Large intestine (tissue), 3 donors: ENCODE results near the gene MRFAP1. TPM values are rescaled to one million over a fixed set of nuclear protein-coding genes. Genes with fewer than 3 reads are reported as not detected.

Experiments used
- DNase-seq, 2 donors: peaks; one replicate each; pipeline versions ENCODE4 v3.0.0 to v3.0.0-alpha.2; 2013
- H3K27ac ChIP-seq: one replicate; pipeline ENCODE4 v1.5.1; 2013; ENCODE audit warnings: low read length
- H3K27me3 ChIP-seq: 2 replicates; pipeline ENCODE4 v1.6.1; 2013; ENCODE audit warnings: low read length; ENCODE audit not compliant: control insufficient read depth, insufficient read depth
- H3K36me3 ChIP-seq: 2 replicates; pipeline ENCODE4 v1.6.1; 2013; ENCODE audit warnings: low read length; ENCODE audit not compliant: control insufficient read depth, insufficient read depth
- H3K4me1 ChIP-seq: one replicate; pipeline ENCODE4 v1.6.1; 2013; ENCODE audit warnings: low read length; ENCODE audit not compliant: control insufficient read depth, insufficient read depth
- H3K4me3 ChIP-seq: one replicate; pipeline ENCODE4 v1.5.1; 2013; ENCODE audit warnings: low read length
- H3K9me3 ChIP-seq: one replicate; pipeline ENCODE4 v1.6.1; 2013; ENCODE audit warnings: mild to moderate bottlenecking, low read depth, low read length, moderate library complexity; ENCODE audit not compliant: control insufficient read depth
- WGBS: methylation state at CpG from one replicate; pipeline ENCODE4 v1.1.5; 2013; ENCODE audit warnings: low lambda C conversion rate; ENCODE audit not compliant: insufficient coverage; 5-methylcytosine and 5-hydroxymethylcytosine counted together
- polyA plus RNA-seq: library from polyadenylated mRNA; unstranded; fragments of 120-200 nt; gene quantifications from one replicate; pipeline ENCODE4 v1.2.1, GENCODE V29; 2013

The MRFAP1 gene
- polyA plus RNA-seq, 1 donor, result 244 TPM

- no peaks in the 10 kb centered on the region for H3K27me3 ChIP-seq
- H3K9me3 ChIP-seq, result peaks cover 5% of the 10 kb centered on the region
- no peak for DNase-seq
- H3K4me3 ChIP-seq, result no peak overlapping the region
- no peak overlapping the region for H3K27ac ChIP-seq
- no peaks in the 10 kb centered on the region for H3K4me1 ChIP-seq
- H3K36me3 ChIP-seq, result peaks cover 51% of the 10 kb centered on the region
- no CpG with 5 or more reads among the region's 28 CpGs for WGBS
Measured at GRCh38 chr4:6608758-6609414, 31.6 kb upstream of the MRFAP1 start.

- DNase-seq, result no peak
- no CpG with 5 or more reads among the region's 26 CpGs for WGBS
Measured at GRCh38 chr4:6609415-6610079, 30.9 kb upstream of the MRFAP1 start.

GRCh38 chr4:6610856-6611430, 29.5 kb upstream of the MRFAP1 start:
- WGBS, result no CpG with 5 or more reads among the region's 24 CpGs
- Histone ChIP-seq H3K4me3 (no peak overlapping the region), H3K27me3 (no peaks in the 10 kb centered on the region), H3K9me3 (no peaks in the 10 kb centered on the region), H3K4me1 (no peaks in the 10 kb centered on the region), H3K36me3 (peaks cover 50% of the 10 kb centered on the region), H3K27ac (no peak overlapping the region)
- DNase-seq, result no peak

More at GRCh38 chr4:6609415-6610079, 30.9 kb upstream of the MRFAP1 start:
- Histone ChIP-seq H3K36me3 (peaks cover 51% of the 10 kb centered on the region), H3K4me3 (no peak overlapping the region), H3K27me3 (no peaks in the 10 kb centered on the region), H3K9me3 (peaks cover 5% of the 10 kb centered on the region), H3K4me1 (no peaks in the 10 kb centered on the region), H3K27ac (no peak overlapping the region)

- WGBS, result no CpG with 5 or more reads among the region's 3 CpGs
- Histone ChIP-seq H3K36me3 (peaks cover 55% of the 10 kb centered on the region), H3K27ac (no peak overlapping the region), H3K9me3 (no peaks in the 10 kb centered on the region), H3K27me3 (no peaks in the 10 kb centered on the region), H3K4me1 (no peaks in the 10 kb centered on the region), H3K4me3 (no peak overlapping the region)
- no peak for DNase-seq
Measured at GRCh38 chr4:6612961-6613675, 27.4 kb upstream of the MRFAP1 start.

GRCh38 chr4:6613676-6614651, 26.5 kb upstream of the MRFAP1 start:
- Histone ChIP-seq H3K9me3 (no peaks in the 10 kb centered on the region), H3K4me3 (no peak overlapping the region), H3K36me3 (peaks cover 54% of the 10 kb centered on the region), H3K27me3 (no peaks in the 10 kb centered on the region), H3K27ac (no peak overlapping the region), H3K4me1 (no peaks in the 10 kb centered on the region)
- WGBS, result 78% methylated on average over 3 of the region's 17 CpGs
- DNase-seq, result no peak

GRCh38 chr4:6614701-6615230, 25.7 kb upstream of the MRFAP1 start:
- WGBS, result no CpG with 5 or more reads among the region's 11 CpGs
- no peaks in the 10 kb centered on the region for H3K4me1 ChIP-seq
- no peak overlapping the region for H3K4me3 ChIP-seq
- no peaks in the 10 kb centered on the region for H3K9me3 ChIP-seq
- H3K36me3 ChIP-seq, result peaks cover 54% of the 10 kb centered on the region
- H3K27ac ChIP-seq, result no peak overlapping the region
- no peak for DNase-seq
- no peaks in the 10 kb centered on the region for H3K27me3 ChIP-seq

GRCh38 chr4:6616087-6616995, 24.1 kb upstream of the MRFAP1 start:
- H3K36me3 ChIP-seq, result peaks cover 46% of the 10 kb centered on the region
- no CpG with 5 or more reads among the region's 18 CpGs for WGBS

GRCh38 chr4:6617246-6617645, 23.2 kb upstream of the MRFAP1 start:
- WGBS, result no CpG with 5 or more reads among the region's 10 CpGs
- Histone ChIP-seq H3K36me3 (peaks cover 43% of the 10 kb centered on the region), H3K4me1 (no peaks in the 10 kb centered on the region), H3K27ac (no peak overlapping the region), H3K9me3 (no peaks in the 10 kb centered on the region), H3K4me3 (no peak overlapping the region), H3K27me3 (no peaks in the 10 kb centered on the region)
- no peak for DNase-seq

More at GRCh38 chr4:6616087-6616995, 24.1 kb upstream of the MRFAP1 start:
- no peak overlapping the region for H3K4me3 ChIP-seq
- no peaks in the 10 kb centered on the region for H3K4me1 ChIP-seq
- H3K9me3 ChIP-seq, result no peaks in the 10 kb centered on the region
- H3K27ac ChIP-seq, result no peak overlapping the region
- no peaks in the 10 kb centered on the region for H3K27me3 ChIP-seq
- no peak for DNase-seq
